Mesenchymal stem cell (in vitro differentiated cells and primary cell): Measurements from ENCODE around the gene PTPRD.

Source experiments
- DNase-seq: peaks from one replicate; pipeline ENCODE4 v3.0.0-alpha.2; 2013
- H2AFZ ChIP-seq: one replicate; pipeline ENCODE4 v1.6.1; 2013; ENCODE audit warnings: low read depth, mild to moderate bottlenecking, control low read depth, inconsistent platforms, low read length, moderate library complexity
- H2AK5ac ChIP-seq: 2 replicates; pipeline ENCODE4 v1.6.1; 2013; ENCODE audit warnings: low read length, moderate library complexity, mild to moderate bottlenecking, inconsistent platforms; ENCODE audit not compliant: severe bottlenecking
- H2BK120ac ChIP-seq: one replicate; pipeline ENCODE4 v1.6.1; 2013; ENCODE audit warnings: low read depth, mild to moderate bottlenecking, inconsistent platforms, low read length, moderate library complexity
- H2BK12ac ChIP-seq, 2 experiments: one replicate each; pipeline ENCODE4 v1.6.1; 2013; ENCODE audit warnings: inconsistent platforms in 2 of 2, low read length in 2 of 2, mild to moderate bottlenecking in 2 of 2, moderate library complexity in 2 of 2, control low read depth in 1 of 2
- H2BK15ac ChIP-seq: one replicate; pipeline ENCODE4 v1.6.1; 2013; ENCODE audit warnings: mild to moderate bottlenecking, low read depth, inconsistent platforms; ENCODE audit not compliant: poor library complexity, severe bottlenecking
- H2BK5ac ChIP-seq: 2 replicates; pipeline ENCODE4 v1.6.1; 2013; ENCODE audit warnings: low read depth, mild to moderate bottlenecking, low read length, control low read depth, inconsistent platforms; ENCODE audit not compliant: poor library complexity, severe bottlenecking
- H3K14ac ChIP-seq, 2 experiments: one replicate each; pipeline ENCODE4 v1.6.1; 2013; ENCODE audit warnings: inconsistent platforms in 2 of 2, low read length in 2 of 2, control low read depth in 1 of 2, mild to moderate bottlenecking in 1 of 2, moderate library complexity in 1 of 2
- H3K18ac ChIP-seq, 2 experiments: one replicate each; pipeline ENCODE4 v1.6.1; 2013; ENCODE audit warnings: inconsistent platforms in 2 of 2, low read length in 2 of 2, control low read depth in 1 of 2, low read depth in 1 of 2, mild to moderate bottlenecking in 1 of 2
- H3K23ac ChIP-seq, 2 experiments: one replicate each; pipeline ENCODE4 v1.6.1; 2013; ENCODE audit warnings: inconsistent platforms in 2 of 2, low read length in 2 of 2, mild to moderate bottlenecking in 2 of 2, moderate library complexity in 2 of 2, control low read depth in 1 of 2
- H3K27ac ChIP-seq: 2 replicates; pipeline ENCODE4 v1.5.1; 2013; ENCODE audit warnings: mild to moderate bottlenecking, moderate library complexity, low read length, control low read depth, inconsistent platforms; ENCODE audit not compliant: poor library complexity, severe bottlenecking
- H3K27me3 ChIP-seq, 2 experiments: 2 replicates each; pipeline versions ENCODE4 v1.6.1 to v1.7.0; 2013; ENCODE audit warnings: low read length in 2 of 2, mild to moderate bottlenecking in 2 of 2, moderate library complexity in 2 of 2, control low read depth in 1 of 2, inconsistent platforms in 1 of 2; ENCODE audit not compliant: control insufficient read depth in 1 of 2, insufficient read depth in 1 of 2
- H3K36me3 ChIP-seq, 2 experiments: 2 replicates each; pipeline versions ENCODE4 v1.6.1 to v1.7.0; 2013; ENCODE audit warnings: low read length in 2 of 2, control low read depth in 1 of 2, inconsistent platforms in 1 of 2, low read depth in 1 of 2, mild to moderate bottlenecking in 1 of 2; ENCODE audit not compliant: insufficient read depth in 2 of 2, control insufficient read depth in 1 of 2
- H3K4ac ChIP-seq, 2 experiments: one replicate each; pipeline ENCODE4 v1.6.1; 2013; ENCODE audit warnings: inconsistent platforms in 2 of 2, low read length in 2 of 2, mild to moderate bottlenecking in 2 of 2, moderate library complexity in 2 of 2, control low read depth in 1 of 2, low read depth in 1 of 2
- H3K4me1 ChIP-seq: 2 replicates; pipeline ENCODE4 v1.6.1; 2013; ENCODE audit warnings: low read depth, low read length, control low read depth; ENCODE audit not compliant: control insufficient read depth, insufficient read depth
- H3K4me2 ChIP-seq: 2 replicates; pipeline ENCODE4 v1.6.1; 2013; ENCODE audit warnings: low read length, mild to moderate bottlenecking, inconsistent platforms; ENCODE audit not compliant: poor library complexity, severe bottlenecking
- H3K4me3 ChIP-seq, 2 experiments: 2 replicates each; pipeline versions ENCODE4 v1.5.1 to v1.7.0; 2013; ENCODE audit warnings: low read length in 2 of 2, mild to moderate bottlenecking in 2 of 2, control low read depth in 1 of 2, low read depth in 1 of 2; ENCODE audit not compliant: insufficient read depth in 1 of 2
- H3K79me1 ChIP-seq: replicated peaks from 2 replicates; pipeline ENCODE4 v1.6.1; 2013; ENCODE audit warnings: mild to moderate bottlenecking, control low read depth, low read length, inconsistent platforms; ENCODE audit not compliant: poor library complexity, severe bottlenecking
- H3K9ac ChIP-seq: 2 replicates; pipeline ENCODE4 v1.7.0; 2013; ENCODE audit warnings: mild to moderate bottlenecking, low read length, moderate library complexity
- H3K9me3 ChIP-seq: 2 replicates; pipeline ENCODE4 v1.7.0; 2013; ENCODE audit warnings: mild to moderate bottlenecking, low read length; ENCODE audit not compliant: control insufficient read depth
- H4K8ac ChIP-seq: one replicate; pipeline ENCODE4 v1.6.1; 2013; ENCODE audit warnings: inconsistent platforms, mild to moderate bottlenecking, low read length, moderate library complexity
- H4K91ac ChIP-seq: one replicate; pipeline ENCODE4 v1.6.1; 2013; ENCODE audit warnings: mild to moderate bottlenecking, low read length, inconsistent platforms
- WGBS: methylation state at CpG from one replicate; pipeline ENCODE4 v1.1.7; 2013; ENCODE audit warnings: mixed read lengths; 5-methylcytosine and 5-hydroxymethylcytosine counted together

The PTPRD gene

DNA sequence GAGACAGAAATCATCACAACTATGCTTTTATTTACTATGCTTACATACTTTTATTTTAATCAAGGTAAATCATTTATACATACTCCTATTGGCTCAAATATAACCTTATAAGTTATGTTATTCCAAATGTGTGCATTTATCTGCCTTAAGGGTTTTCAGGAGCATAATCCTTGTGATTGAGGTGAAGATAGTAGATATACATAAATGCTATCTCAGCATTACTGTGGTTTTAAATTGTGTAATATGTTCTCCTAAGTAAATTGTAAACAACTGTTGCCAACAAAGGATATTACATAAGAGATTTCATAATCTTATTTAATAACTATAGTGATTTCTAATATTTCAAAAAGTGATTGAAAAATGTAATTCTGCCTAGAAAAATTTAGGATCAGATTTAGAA lies 1438.4 kb downstream of the PTPRD start:
- no peak overlapping the region for H3K23ac ChIP-seq
- no peak overlapping the region for H2BK5ac ChIP-seq
- no peaks in the 10 kb centered on the region for H3K27me3 ChIP-seq
- H2BK120ac ChIP-seq: no peak overlapping the region
- no peak overlapping the region for H3K4ac ChIP-seq
- H3K79me1 ChIP-seq: no peaks in the 10 kb centered on the region
- no peak overlapping the region for H2BK12ac ChIP-seq
- H3K14ac ChIP-seq: no peak overlapping the region
- no peak overlapping the region for H3K27ac ChIP-seq
- H3K4me3 ChIP-seq: no peak overlapping the region
- H2BK15ac ChIP-seq: no peak overlapping the region
- H4K91ac ChIP-seq: no peak overlapping the region
- DNase-seq: no peak
- no peak overlapping the region for H4K8ac ChIP-seq
- no peaks in the 10 kb centered on the region for H3K4me1 ChIP-seq
- H2AK5ac ChIP-seq: no peak overlapping the region
- H3K36me3 ChIP-seq: no peaks in the 10 kb centered on the region
- H3K9me3 ChIP-seq: no peaks in the 10 kb centered on the region
- no peak overlapping the region for H3K4me2 ChIP-seq
- no peak overlapping the region for H2AFZ ChIP-seq
- H3K9ac ChIP-seq: no peak overlapping the region
- H3K18ac ChIP-seq: no peak overlapping the region

GRCh38 chr9:9173264-9173663 lies 1439.5 kb downstream of the PTPRD start:
- Histone ChIP-seq H3K27me3 (no peaks in the 10 kb centered on the region), H2BK5ac (no peak overlapping the region), H3K4me1 (no peaks in the 10 kb centered on the region), H4K91ac (no peak overlapping the region), H3K23ac (no peak overlapping the region), H3K4me2 (no peak overlapping the region), H3K9ac (no peak overlapping the region), H3K27ac (no peak overlapping the region), H3K4me3 (no peak overlapping the region), H2AK5ac (no peak overlapping the region), H3K36me3 (no peaks in the 10 kb centered on the region), H2BK12ac (no peak overlapping the region), H2BK15ac (no peak overlapping the region), H3K79me1 (no peaks in the 10 kb centered on the region), H4K8ac (no peak overlapping the region), H3K14ac (no peak overlapping the region), H3K4ac (no peak overlapping the region), H3K9me3 (no peaks in the 10 kb centered on the region), H2AFZ (no peak overlapping the region), H2BK120ac (no peak overlapping the region), H3K18ac (no peak overlapping the region)
- DNase-seq: no peak
- WGBS: 80% methylated on average over 1 of the region's 1 CpG

GRCh38 chr9:9170439-9171134 lies 1442.2 kb downstream of the PTPRD start:
- H3K14ac ChIP-seq: no peak overlapping the region
- no peak overlapping the region for H3K4ac ChIP-seq
- no peaks in the 10 kb centered on the region for H3K36me3 ChIP-seq
- H3K4me2 ChIP-seq: no peak overlapping the region
- H3K9ac ChIP-seq: no peak overlapping the region
- H3K23ac ChIP-seq: no peak overlapping the region
- no peaks in the 10 kb centered on the region for H3K79me1 ChIP-seq
- H3K4me3 ChIP-seq: no peak overlapping the region
- no peak overlapping the region for H2AFZ ChIP-seq
- H3K27me3 ChIP-seq: no peaks in the 10 kb centered on the region
- H2BK12ac ChIP-seq: no peak overlapping the region
- no peak overlapping the region for H2BK5ac ChIP-seq
- no peaks in the 10 kb centered on the region for H3K4me1 ChIP-seq
- H4K8ac ChIP-seq: no peak overlapping the region
- 62% methylated on average over 4 of the region's 4 CpGs for WGBS
- H2BK15ac ChIP-seq: no peak overlapping the region
- no peak overlapping the region for H2AK5ac ChIP-seq
- no peak overlapping the region for H2BK120ac ChIP-seq
- H3K27ac ChIP-seq: no peak overlapping the region
- no peak overlapping the region for H4K91ac ChIP-seq
- no peaks in the 10 kb centered on the region for H3K9me3 ChIP-seq
- H3K18ac ChIP-seq: no peak overlapping the region
- DNase-seq: no peak

GRCh38 chr9:9142001-9142400 lies 1470.8 kb downstream of the PTPRD start:
- Histone ChIP-seq H2BK12ac (no peak overlapping the region), H3K27ac (no peak overlapping the region), H3K27me3 (no peaks in the 10 kb centered on the region), H3K4me3 (no peak overlapping the region), H3K9me3 (no peaks in the 10 kb centered on the region), H4K91ac (no peak overlapping the region), H2BK120ac (no peak overlapping the region), H3K4me1 (no peaks in the 10 kb centered on the region), H3K9ac (no peak overlapping the region), H2AK5ac (no peak overlapping the region), H2AFZ (no peak overlapping the region), H3K36me3 (no peaks in the 10 kb centered on the region), H3K23ac (no peak overlapping the region), H3K18ac (no peak overlapping the region), H2BK5ac (no peak overlapping the region), H3K4ac (no peak overlapping the region), H3K4me2 (no peak overlapping the region), H2BK15ac (no peak overlapping the region), H3K14ac (no peak overlapping the region), H3K79me1 (no peaks in the 10 kb centered on the region), H4K8ac (no peak overlapping the region)
- no peak for DNase-seq
- WGBS: 66% methylated on average over 3 of the region's 3 CpGs
